GM21619 (cell line): ENCODE results near the gene KIF25.

Source experiments
- ATAC-seq: cut with Tn5 transposase; IDR thresholded peaks from one replicate; pipeline ENCODE4 v1.9.1; 2021; ENCODE audit not compliant: unreplicated experiment

Gene KIF25

GRCh38 chr6:167997642-167998041 lies at the start of gene KIF25:
Gene KIF25 (plus strand): TSS chr6:167997671. CDS start chr6:168029586, 31,915 bp downstream.
- ATAC-seq = no peak

- no peak for ATAC-seq
Measured at GRCh38 chr6:167947716-167948115, 49.8 kb upstream of the KIF25 start.

- ATAC-seq = no peak
Measured at GRCh38 chr6:167948716-167949115, 48.8 kb upstream of the KIF25 start.

GRCh38 chr6:167949121-167949684 lies 48.3 kb upstream of the KIF25 start:
- no peak for ATAC-seq

GRCh38 chr6:167951781-167952511 lies 45.5 kb upstream of the KIF25 start:
- no peak for ATAC-seq

GRCh38 chr6:167952512-167952859 lies 45.0 kb upstream of the KIF25 start:
- ATAC-seq = no peak

- no peak for ATAC-seq
Measured at GRCh38 chr6:167953551-167953950, 43.9 kb upstream of the KIF25 start.

- ATAC-seq = no peak
Measured at GRCh38 chr6:167954151-167954550, 43.3 kb upstream of the KIF25 start.

- no peak for ATAC-seq
Measured at GRCh38 chr6:167956491-167956890, 41.0 kb upstream of the KIF25 start.

- ATAC-seq = no peak
Measured at GRCh38 chr6:167956983-167957492, 40.4 kb upstream of the KIF25 start.

- ATAC-seq = no peak
Measured at GRCh38 chr6:167957626-167958025, 39.8 kb upstream of the KIF25 start.

- ATAC-seq = no peak
Measured at GRCh38 chr6:167960579-167960978, 36.9 kb upstream of the KIF25 start.

- ATAC-seq = no peak
Measured at GRCh38 chr6:167962711-167963110, 34.8 kb upstream of the KIF25 start.

- no peak for ATAC-seq
Measured at GRCh38 chr6:167963589-167964057, 33.8 kb upstream of the KIF25 start.

- ATAC-seq = no peak
Measured at GRCh38 chr6:167965592-167966539, 31.6 kb upstream of the KIF25 start.

- no peak for ATAC-seq
Measured at GRCh38 chr6:167966540-167966905, 30.9 kb upstream of the KIF25 start.

GRCh38 chr6:167968091-167968490 lies 29.4 kb upstream of the KIF25 start:
- ATAC-seq = no peak

- ATAC-seq = no peak
Measured at GRCh38 chr6:167970230-167970629, 27.2 kb upstream of the KIF25 start.

- no peak for ATAC-seq
Measured at GRCh38 chr6:167972193-167972592, 25.3 kb upstream of the KIF25 start.

GRCh38 chr6:167973148-167973885 lies 24.2 kb upstream of the KIF25 start:
- no peak for ATAC-seq
